Endothelial cell of umbilical vein (primary cell): ENCODE measurements around the gene MICB.

Source experiments
- EZH2 ChIP-seq: IDR thresholded peaks from 2 replicates; pipeline ENCODE4 v1.6.1; 2012; ENCODE audit warnings: borderline replicate concordance, low read depth, mild to moderate bottlenecking, moderate library complexity, low read length, inconsistent platforms; ENCODE audit not compliant: severe bottlenecking
- JUN ChIP-seq: IDR thresholded peaks from 2 replicates; pipeline ENCODE4 v1.6.1; 2011; ENCODE audit warnings: borderline replicate concordance, low read depth; ENCODE audit not compliant: insufficient read length, insufficient read depth
- POLR2A ChIP-seq: IDR thresholded peaks from 2 replicates; pipeline ENCODE4 v1.6.1; 2012; ENCODE audit warnings: low read depth, mild to moderate bottlenecking, control low read depth, low read length
- TF ChIP-seq, protein P1 (sequence below), 2 donors: IDR thresholded peaks; 1 replicate in 1 of 2; 2 replicates in 1 of 2; pipeline ENCODE4 v1.5.1; 2011; ENCODE audit warnings: low read length in 2 of 2, mild to moderate bottlenecking in 2 of 2, moderate library complexity in 2 of 2, control low read depth in 1 of 2, inconsistent platforms in 1 of 2, low read depth in 1 of 2; ENCODE audit not compliant: insufficient read depth in 1 of 2; ENCODE audit errors: extremely low read depth in 1 of 2

DNA sequence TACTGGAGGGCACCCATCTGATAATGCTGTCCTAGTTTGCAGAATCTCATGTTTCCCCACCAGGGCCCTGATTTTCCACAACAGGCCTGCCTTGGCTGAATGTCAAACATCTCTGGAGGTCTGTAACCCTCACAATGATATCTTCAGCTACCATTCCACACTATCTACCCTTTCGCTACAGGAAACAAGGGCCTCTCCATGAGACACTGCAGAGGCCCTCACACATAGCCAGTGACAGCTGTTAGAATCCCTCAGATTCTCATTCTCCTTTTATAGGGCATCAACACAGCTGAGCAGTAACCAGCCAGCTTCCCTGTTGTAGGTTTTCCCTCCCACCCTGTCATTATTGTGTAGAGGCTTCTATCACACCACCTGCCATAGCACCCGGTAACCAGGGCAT, 29.6 kb upstream of the MICB start:
- TF ChIP-seq, protein P1, sequence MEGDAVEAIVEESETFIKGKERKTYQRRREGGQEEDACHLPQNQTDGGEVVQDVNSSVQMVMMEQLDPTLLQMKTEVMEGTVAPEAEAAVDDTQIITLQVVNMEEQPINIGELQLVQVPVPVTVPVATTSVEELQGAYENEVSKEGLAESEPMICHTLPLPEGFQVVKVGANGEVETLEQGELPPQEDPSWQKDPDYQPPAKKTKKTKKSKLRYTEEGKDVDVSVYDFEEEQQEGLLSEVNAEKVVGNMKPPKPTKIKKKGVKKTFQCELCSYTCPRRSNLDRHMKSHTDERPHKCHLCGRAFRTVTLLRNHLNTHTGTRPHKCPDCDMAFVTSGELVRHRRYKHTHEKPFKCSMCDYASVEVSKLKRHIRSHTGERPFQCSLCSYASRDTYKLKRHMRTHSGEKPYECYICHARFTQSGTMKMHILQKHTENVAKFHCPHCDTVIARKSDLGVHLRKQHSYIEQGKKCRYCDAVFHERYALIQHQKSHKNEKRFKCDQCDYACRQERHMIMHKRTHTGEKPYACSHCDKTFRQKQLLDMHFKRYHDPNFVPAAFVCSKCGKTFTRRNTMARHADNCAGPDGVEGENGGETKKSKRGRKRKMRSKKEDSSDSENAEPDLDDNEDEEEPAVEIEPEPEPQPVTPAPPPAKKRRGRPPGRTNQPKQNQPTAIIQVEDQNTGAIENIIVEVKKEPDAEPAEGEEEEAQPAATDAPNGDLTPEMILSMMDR (IDR thresholded peaks at IDR 0.05; ENCODE audit: extremely low read depth in 1 of 2, insufficient read depth in 1 of 2, low read depth in 1 of 2, low read length in 2 of 2), result no peak
- TF ChIP-seq POLR2A (no peak), JUN (no peak), EZH2 (no peak)
